Activated CD4-positive, alpha-beta T cell treated with anti-CD3 and anti-CD28 coated beads for 24 hours (primary cell): ENCODE results near the gene DPY19L3.
"Not testable (repeated sequence)": the region's sequence is repeated elsewhere in the genome, so short reads cannot be mapped to it uniquely, and the experiment has no call there.

Source experiments
- DNase-seq, 2 donors: peaks; one replicate each; pipeline ENCODE4 v3.0.0-alpha.2; 2020; ENCODE audit warnings: low read depth in 2 of 2

Gene DPY19L3

DNA sequence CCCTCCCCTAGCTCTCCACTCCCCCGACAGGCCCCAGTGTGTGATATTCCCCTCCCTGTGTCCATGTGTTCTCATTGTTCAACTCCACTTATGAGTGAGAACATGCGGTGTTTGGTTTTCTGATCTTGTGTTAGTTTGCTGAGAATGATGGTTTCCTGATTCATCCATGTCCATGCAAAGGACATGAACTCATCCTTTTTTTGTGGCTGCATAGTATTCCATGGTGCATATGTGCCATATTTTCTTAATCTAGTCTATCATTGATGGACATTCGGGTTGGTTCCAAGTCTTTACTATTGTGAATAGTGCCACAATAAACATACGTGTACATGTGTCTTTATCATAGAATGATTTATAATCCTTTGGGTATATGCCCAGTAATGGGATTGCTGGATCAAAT, 106.9 kb downstream of the DPY19L3 start:
- not testable (repeated sequence) for DNase-seq

DNA sequence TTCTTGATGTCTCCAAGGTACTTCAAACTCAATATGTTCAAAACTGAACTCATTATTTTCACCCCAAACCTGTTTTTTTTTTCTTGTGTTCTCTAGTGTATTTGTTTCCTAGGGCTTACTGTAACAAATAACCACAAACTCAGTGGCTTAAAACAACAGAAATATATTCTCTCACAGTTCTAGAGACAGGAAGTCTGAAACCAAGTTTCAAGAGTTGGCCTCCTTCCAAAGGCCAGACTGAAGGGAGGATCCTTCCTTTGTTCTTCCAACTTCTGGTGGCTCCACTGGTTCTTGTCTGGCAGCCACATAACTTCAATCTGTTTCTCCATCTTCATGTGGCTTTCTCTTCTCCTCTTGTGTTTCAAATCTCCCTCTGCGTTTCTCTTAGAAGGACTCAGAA, 113.5 kb downstream of the DPY19L3 start:
- no peak for DNase-seq

DNA sequence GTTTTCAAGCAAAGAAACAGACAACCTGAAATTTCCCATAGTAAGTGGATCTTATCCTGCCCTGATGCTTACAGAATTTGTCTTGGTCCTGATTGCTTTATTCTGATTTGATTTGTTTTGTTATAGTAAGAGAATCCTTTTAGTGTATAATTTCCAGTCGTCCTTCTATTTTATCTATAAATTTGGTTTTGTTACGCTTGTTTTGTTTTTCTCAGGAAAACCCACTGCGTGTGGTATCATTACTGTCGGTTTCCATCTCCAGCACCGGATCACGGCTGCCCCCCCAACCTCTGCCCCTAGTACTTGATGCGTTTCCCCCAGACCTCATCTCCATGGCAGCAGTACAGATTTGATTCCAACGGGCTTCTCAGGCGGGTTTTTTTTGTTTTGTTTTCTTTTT, 117.4 kb downstream of the DPY19L3 start:
- DNase-seq, result no peak

DNA sequence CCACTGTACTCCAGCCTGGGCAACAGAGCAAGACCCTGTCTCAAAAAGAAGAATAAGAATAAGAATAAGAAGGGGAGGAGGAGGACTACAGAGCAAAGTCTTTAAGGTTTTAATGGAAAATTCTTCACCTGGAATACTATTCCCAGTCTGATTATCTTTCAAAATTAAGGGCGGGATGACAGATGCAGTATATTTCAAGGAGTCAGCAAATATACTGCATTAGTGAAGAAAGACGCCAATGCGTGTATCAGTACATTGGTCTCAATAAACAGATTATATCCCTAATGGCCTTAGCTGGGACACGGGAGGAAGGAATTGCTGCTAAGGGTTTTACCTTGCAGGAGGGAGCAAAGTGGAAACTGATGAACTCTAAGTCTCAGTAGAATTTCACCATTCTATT, 121.3 kb downstream of the DPY19L3 start:
- no peak for DNase-seq

DNA sequence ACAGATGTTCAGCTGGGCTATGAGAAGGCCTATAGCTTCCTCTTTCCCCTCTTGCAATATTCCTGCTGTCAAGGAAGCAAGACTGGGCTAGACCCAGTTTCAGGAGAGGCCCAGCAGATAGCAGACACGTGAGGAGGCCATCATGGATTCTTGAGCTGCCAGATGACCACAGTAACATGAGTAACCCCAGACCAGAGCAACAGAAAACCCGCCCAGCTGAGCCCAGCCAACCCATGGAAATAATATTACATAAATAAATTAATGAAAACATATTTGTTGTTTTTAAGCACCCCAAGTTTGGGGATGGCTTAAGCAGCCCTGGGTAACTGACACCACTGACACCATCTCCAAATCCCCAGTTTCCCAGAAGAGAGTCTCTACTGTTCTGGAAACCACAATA, 125.2 kb downstream of the DPY19L3 start:
- DNase-seq, result no peak

DNA sequence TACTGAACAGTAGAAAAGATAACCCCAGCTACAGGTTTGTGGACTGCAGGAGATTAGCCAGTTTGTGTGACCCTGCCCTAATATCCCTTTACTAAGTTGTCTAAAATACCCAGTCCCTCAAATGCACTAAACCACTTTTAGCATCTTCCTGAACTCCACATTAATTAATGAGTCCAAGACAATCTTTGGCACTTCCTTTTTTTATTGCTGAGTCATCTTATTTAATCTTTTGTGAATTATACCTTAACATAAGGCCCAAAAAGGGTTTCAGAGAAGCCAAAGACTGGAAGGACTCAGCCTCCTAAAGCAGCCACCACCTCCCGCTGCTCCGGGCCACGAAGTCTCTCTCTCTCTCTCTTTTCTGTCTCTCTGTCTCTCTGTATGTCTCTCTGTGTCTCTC, 126.7 kb downstream of the DPY19L3 start:
- no peak for DNase-seq
